ENCODE results near the gene CMTM6.
"Not testable (repeated sequence)": the region's sequence is repeated elsewhere in the genome, so short reads cannot be mapped to it uniquely, and the experiment has no call there.

The CMTM6 gene

DNA sequence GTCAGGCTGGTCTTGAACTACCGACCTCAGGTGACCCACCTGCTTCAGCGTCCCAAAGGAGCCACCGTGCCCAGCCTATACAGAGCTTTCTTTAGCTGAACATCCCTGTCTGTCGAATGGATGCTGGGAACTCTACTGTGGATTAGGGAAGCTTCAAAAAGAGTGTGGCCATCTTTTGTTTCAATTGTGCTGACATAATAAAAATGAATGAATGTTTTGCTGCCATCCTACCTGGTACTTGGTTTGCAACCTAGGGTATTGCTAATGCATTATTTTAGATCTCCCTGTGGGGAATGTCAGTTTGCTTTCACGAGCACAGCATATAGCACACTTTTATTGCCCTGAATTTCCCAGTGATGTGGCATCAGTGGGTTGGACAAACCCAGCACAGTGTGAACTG lies 32.3 kb downstream of the CMTM6 start:
- no peak for DNase-seq
- Histone ChIP-seq H3K27me3 (replicated peaks; ENCODE audit: insufficient read depth, low read length) (no peaks in the 10 kb centered on the region), H3K9me3 (replicated peaks; ENCODE audit: insufficient read depth, low read length) (no peaks in the 10 kb centered on the region), H3K36me3 (replicated peaks; ENCODE audit: insufficient read depth, low read length) (no peaks in the 10 kb centered on the region), H3K4me3 (ENCODE audit: low read length) (no peak overlapping the region), H2AFZ (ENCODE audit: low read length) (no peak overlapping the region), H3K4me1 (ENCODE audit: low read length) (0 out of 2 replicates have a peak, but pooled peaks cover 3% of the 10 kb centered on the region), H3K4me2 (ENCODE audit: low read depth, low read length) (no peak overlapping the region), H3F3A (ENCODE audit: insufficient read depth, low read length) (no peaks in the 10 kb centered on the region), H3K9me2 (replicated peaks; ENCODE audit: insufficient read depth, low read length) (no peaks in the 10 kb centered on the region), H3K27ac (ENCODE audit: low read length) (no peak overlapping the region), H3K79me2 (ENCODE audit: low read length) (no peaks in the 10 kb centered on the region), H3K9ac (ENCODE audit: low read length) (no peak overlapping the region), H4K20me1 (ENCODE audit: insufficient read depth, low read length) (no peaks in the 10 kb centered on the region)
- TF ChIP-seq EZH2 (optimal IDR thresholded peaks at IDR 0.05; ENCODE audit: low read depth, low read length) (no peak), EZH2phosphoT487 (IDR thresholded peaks at IDR 0.05; ENCODE audit: low read length) (no peak)
- TF ChIP-seq, protein P1, sequence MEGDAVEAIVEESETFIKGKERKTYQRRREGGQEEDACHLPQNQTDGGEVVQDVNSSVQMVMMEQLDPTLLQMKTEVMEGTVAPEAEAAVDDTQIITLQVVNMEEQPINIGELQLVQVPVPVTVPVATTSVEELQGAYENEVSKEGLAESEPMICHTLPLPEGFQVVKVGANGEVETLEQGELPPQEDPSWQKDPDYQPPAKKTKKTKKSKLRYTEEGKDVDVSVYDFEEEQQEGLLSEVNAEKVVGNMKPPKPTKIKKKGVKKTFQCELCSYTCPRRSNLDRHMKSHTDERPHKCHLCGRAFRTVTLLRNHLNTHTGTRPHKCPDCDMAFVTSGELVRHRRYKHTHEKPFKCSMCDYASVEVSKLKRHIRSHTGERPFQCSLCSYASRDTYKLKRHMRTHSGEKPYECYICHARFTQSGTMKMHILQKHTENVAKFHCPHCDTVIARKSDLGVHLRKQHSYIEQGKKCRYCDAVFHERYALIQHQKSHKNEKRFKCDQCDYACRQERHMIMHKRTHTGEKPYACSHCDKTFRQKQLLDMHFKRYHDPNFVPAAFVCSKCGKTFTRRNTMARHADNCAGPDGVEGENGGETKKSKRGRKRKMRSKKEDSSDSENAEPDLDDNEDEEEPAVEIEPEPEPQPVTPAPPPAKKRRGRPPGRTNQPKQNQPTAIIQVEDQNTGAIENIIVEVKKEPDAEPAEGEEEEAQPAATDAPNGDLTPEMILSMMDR (IDR thresholded peaks at IDR 0.05; ENCODE audit: low read length), result no peak

DNA sequence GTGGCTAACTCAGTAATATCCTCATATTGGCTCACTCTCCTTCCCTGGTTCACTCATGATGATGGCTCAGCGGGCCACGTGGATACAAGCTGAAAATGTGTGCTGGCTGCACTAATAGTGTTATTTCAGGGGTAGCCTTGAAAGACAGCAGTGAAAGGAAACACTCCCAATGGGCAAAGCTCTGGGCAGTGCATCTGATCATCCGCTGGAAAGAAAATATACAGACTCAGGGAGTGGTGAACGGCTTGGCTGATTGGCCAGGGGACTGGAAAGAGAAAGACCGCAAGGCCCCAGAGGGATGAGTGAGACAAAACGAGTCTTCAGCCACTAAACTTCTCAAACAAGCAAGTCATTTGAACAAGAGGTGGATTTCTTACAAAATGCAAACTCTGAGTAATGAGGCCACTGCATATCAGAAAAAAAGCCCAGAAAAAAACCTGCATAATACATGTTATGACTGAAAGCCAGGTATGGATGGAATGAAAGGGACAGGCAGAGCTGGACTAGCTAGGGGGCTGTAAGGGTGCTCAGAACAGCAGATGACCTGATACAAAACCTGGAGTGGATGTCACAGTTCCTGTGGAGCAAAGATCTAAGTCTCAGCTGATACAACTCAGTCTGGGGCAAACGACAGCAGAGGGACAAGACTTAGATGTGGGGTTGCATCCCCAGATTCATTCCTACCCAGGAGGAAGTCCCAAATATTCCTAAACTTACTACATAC lies 33.3 kb downstream of the CMTM6 start:
- no peak overlapping the region for H3K4me3 ChIP-seq (ENCODE audit: low read length)
- H3K27me3 ChIP-seq (replicated peaks; ENCODE audit: insufficient read depth, low read length), result no peaks in the 10 kb centered on the region
- H3K4me2 ChIP-seq (ENCODE audit: low read depth, low read length), result no peak overlapping the region
- H3K9ac ChIP-seq (ENCODE audit: low read length), result no peak overlapping the region
- no peak for TF ChIP-seq EZH2 (optimal IDR thresholded peaks at IDR 0.05; ENCODE audit: low read depth, low read length)
- TF ChIP-seq, protein P1 (IDR thresholded peaks at IDR 0.05; ENCODE audit: low read length), result no peak
- no peak for TF ChIP-seq EZH2phosphoT487 (IDR thresholded peaks at IDR 0.05; ENCODE audit: low read length)
- no peaks in the 10 kb centered on the region for H3F3A ChIP-seq (ENCODE audit: insufficient read depth, low read length)
- H3K36me3 ChIP-seq (replicated peaks; ENCODE audit: insufficient read depth, low read length), result no peaks in the 10 kb centered on the region
- no peaks in the 10 kb centered on the region for H3K79me2 ChIP-seq (ENCODE audit: low read length)
- no peak overlapping the region for H2AFZ ChIP-seq (ENCODE audit: low read length)
- no peak for DNase-seq
- no peak overlapping the region for H3K27ac ChIP-seq (ENCODE audit: low read length)
- 0 out of 2 replicates have a peak, but pooled peaks cover 3% of the 10 kb centered on the region for H3K4me1 ChIP-seq (ENCODE audit: low read length)
- H3K9me2 ChIP-seq (replicated peaks; ENCODE audit: insufficient read depth, low read length), result no peaks in the 10 kb centered on the region
- no peaks in the 10 kb centered on the region for H3K9me3 ChIP-seq (replicated peaks; ENCODE audit: insufficient read depth, low read length)
- H4K20me1 ChIP-seq (ENCODE audit: insufficient read depth, low read length), result no peaks in the 10 kb centered on the region

DNA sequence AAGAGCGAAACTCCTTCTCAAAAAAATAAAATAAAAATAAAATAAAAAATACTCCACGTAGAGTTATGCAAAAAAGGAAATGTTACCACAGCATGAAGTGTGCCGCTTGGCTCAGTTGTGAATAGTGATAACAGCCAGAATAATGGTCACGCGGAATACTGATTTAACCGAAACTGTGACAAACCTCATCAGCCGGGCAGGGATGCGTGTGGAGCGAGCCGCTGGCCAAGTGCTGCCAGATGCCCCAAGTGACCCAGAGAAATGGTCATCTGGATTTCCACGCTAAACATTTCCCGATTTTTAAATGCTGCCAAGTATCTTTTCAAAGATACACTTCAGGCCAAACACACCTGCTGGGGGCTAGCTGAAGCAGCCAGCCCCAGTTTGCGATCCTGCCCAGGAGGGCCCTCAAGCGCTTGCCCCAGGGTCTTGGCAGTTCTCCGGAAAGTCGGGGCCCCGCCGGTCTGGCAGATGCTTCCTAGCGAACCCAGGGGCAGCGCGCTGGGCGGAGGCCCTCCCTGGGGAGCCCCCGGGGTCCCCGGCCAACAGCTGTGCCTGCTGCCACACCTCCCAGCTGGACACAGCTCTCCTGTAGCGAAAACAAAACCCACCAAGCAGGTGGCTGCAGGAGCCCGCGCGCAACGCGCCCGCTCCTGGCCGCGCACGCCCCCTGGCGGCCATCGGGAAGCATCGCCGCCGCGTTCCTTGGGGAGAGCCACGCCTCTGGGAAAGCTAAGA lies 35.1 kb downstream of the CMTM6 start:
- Histone ChIP-seq H3K4me2 (ENCODE audit: low read depth, low read length) (peak overlapping the region; percentile 94; the same call in 1 of the 2 replicates), H3K27ac (ENCODE audit: low read length) (no peak overlapping the region), H3K4me3 (ENCODE audit: low read length) (peak overlapping the region; percentile 34), H4K20me1 (ENCODE audit: insufficient read depth, low read length) (no peaks in the 10 kb centered on the region), H2AFZ (ENCODE audit: low read length) (peak overlapping the region; percentile 68), H3K36me3 (replicated peaks; ENCODE audit: insufficient read depth, low read length) (no peaks in the 10 kb centered on the region), H3K9ac (ENCODE audit: low read length) (no peak overlapping the region), H3F3A (ENCODE audit: insufficient read depth, low read length) (no peaks in the 10 kb centered on the region), H3K9me3 (replicated peaks; ENCODE audit: insufficient read depth, low read length) (no peaks in the 10 kb centered on the region), H3K79me2 (ENCODE audit: low read length) (no peaks in the 10 kb centered on the region), H3K27me3 (replicated peaks; ENCODE audit: insufficient read depth, low read length) (no peaks in the 10 kb centered on the region), H3K4me1 (ENCODE audit: low read length) (0 out of 2 replicates have a peak, but pooled peaks cover 3% of the 10 kb centered on the region), H3K9me2 (replicated peaks; ENCODE audit: insufficient read depth, low read length) (no peaks in the 10 kb centered on the region)
- peak; percentile 69 for DNase-seq
- TF ChIP-seq, protein P1 (IDR thresholded peaks at IDR 0.05; ENCODE audit: low read length), result peak; percentile 94
- no peak for TF ChIP-seq EZH2 (optimal IDR thresholded peaks at IDR 0.05; ENCODE audit: low read depth, low read length)

DNA sequence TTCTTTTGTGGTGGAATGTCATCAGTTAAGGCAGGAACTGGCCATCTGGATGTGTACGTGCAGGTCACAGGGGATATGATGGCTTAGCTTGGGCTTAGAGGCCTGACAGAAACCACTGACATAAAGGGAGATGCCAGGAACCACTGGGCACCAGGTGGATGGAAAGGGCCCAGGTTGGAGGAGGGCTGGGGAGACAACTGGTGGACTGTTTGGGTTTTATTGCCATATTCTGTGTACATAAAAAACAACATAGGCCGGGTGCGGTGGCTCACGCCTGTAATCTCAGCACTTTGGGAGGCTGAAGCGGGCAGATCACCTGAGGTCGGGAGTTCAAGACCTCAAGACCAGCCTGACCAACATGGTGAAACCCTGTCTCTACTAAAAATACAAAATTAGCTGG lies 35.8 kb downstream of the CMTM6 start:
- not testable (repeated sequence) for H3K9me2 ChIP-seq (replicated peaks; ENCODE audit: insufficient read depth, low read length); H3K4me1 ChIP-seq (ENCODE audit: low read length); H2AFZ ChIP-seq (ENCODE audit: low read length); H3K9ac ChIP-seq (ENCODE audit: low read length); DNase-seq; H3K27me3 ChIP-seq (replicated peaks; ENCODE audit: insufficient read depth, low read length); H4K20me1 ChIP-seq (ENCODE audit: insufficient read depth, low read length); H3K36me3 ChIP-seq (replicated peaks; ENCODE audit: insufficient read depth, low read length); H3K4me3 ChIP-seq (ENCODE audit: low read length); H3K27ac ChIP-seq (ENCODE audit: low read length); H3K4me2 ChIP-seq (ENCODE audit: low read depth, low read length); H3F3A ChIP-seq (ENCODE audit: insufficient read depth, low read length); H3K9me3 ChIP-seq (replicated peaks; ENCODE audit: insufficient read depth, low read length); H3K79me2 ChIP-seq (ENCODE audit: low read length)

DNA sequence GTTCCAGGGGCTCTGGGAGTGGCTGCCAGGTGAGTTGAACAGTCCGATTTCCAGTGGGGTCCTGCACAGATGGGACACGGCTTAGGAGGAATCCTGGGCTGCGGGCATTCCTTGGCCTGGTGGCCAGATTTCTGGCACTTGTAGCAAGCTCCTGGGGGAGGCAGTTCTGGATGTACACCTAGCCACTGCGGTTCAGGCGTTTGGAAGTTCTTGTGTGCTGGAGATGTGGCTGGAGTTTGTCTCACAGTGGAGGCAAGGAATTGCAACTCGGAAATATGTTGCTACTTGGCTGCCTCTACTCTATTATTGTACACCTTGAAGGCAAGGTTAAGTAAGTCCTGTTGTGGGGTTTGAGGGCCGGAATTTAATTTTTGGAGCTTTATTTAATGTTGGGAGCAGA lies 37.9 kb downstream of the CMTM6 start:
- H3K9me2 ChIP-seq (replicated peaks; ENCODE audit: insufficient read depth, low read length); H3K4me2 ChIP-seq (ENCODE audit: low read depth, low read length); DNase-seq; H3K36me3 ChIP-seq (replicated peaks; ENCODE audit: insufficient read depth, low read length); H3F3A ChIP-seq (ENCODE audit: insufficient read depth, low read length); H4K20me1 ChIP-seq (ENCODE audit: insufficient read depth, low read length); H3K4me3 ChIP-seq (ENCODE audit: low read length); H2AFZ ChIP-seq (ENCODE audit: low read length); H3K27me3 ChIP-seq (replicated peaks; ENCODE audit: insufficient read depth, low read length); H3K79me2 ChIP-seq (ENCODE audit: low read length); H3K9ac ChIP-seq (ENCODE audit: low read length); H3K4me1 ChIP-seq (ENCODE audit: low read length); H3K27ac ChIP-seq (ENCODE audit: low read length); H3K9me3 ChIP-seq (replicated peaks; ENCODE audit: insufficient read depth, low read length): not testable (repeated sequence)
